Activated CD8-positive, alpha-beta memory T cell treated with anti-CD3 and anti-CD28 coated beads for 36 hours (primary cell): ENCODE results near the gene WDR45. TPM values are rescaled to one million over a fixed set of nuclear protein-coding genes. Genes with fewer than 3 reads are reported as not detected.
"Not testable (repeated sequence)": the region's sequence is repeated elsewhere in the genome, so short reads cannot be mapped to it uniquely, and the experiment has no call there.

Source experiments
- CTCF ChIA-PET: fragments of 350-600 bp; sonication (Branson Sonifier 250); formaldehyde crosslinking; loops from one replicate; lab custom pipeline; 2021; ENCODE audit warnings: antibody characterized with exemption; lab: Charles Lee
- POLR2A ChIA-PET: fragments of 350-600 bp; sonication (Branson Sonifier 250); formaldehyde crosslinking; loops from one replicate; lab custom pipeline; 2021; ENCODE audit warnings: antibody characterized with exemption; lab: Charles Lee
- total RNA-seq, 2 experiments: library from RNA; stranded (reverse); gene quantifications; one replicate each; pipeline ENCODE4 v1.2.3, GENCODE V29; 2021

The WDR45 gene
- 10 to 100 TPM; 40.3 to 40.6 TPM for total RNA-seq

DNA sequence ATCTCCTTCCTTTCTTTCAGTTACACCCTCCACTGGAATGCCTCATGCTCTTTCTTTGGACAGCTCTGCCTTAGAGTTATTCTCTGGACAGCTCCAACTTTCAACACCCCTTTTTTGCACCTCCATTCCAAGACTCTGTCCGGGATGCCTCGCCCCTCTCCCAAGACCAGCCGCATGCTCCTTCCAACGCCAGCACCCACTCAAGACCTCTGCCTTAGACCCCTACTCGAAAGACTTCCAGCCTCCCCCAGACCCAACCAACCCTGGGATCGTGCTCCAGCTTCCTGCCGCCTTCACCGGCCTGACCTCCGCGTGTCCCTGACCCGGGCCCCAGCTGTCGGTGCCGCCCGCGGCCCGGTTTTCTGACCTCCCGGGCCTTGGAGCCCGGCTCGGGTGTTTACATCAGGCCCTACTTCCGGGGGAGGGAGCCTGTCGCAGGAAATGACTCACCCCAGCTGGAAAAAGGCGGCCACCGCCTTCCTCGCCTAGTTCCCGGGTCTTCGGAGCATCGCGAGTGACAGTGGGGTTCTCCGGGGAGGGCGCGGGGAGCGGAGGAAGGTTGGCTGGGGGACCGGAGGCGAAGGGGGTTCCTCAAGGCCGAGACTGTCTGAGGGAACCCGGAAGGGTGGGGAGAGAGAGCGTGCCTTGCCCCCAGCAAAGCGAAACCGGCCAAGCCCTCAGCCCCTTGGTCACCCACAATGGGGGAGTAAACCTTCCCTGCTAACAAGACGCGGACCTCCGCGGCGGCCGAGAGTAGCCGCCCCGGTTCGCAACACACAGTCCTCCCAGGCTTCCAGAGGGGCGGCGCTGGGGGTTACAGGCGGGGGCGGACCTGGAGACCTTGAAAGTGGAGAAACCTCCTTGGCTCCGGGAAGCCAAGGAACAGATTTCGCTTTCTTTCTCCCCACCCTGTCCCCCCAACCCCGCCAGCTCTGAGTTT is at the start of gene WDR45:
Gene WDR45 (minus strand): TSS at position 399 of the 940 bp plus-strand sequence. CDS start 1,792 bp downstream, outside the sequence.
- ChIA-PET CTCF (no interaction called here), POLR2A (interaction anchor here (0.6 kb wide), 3 partner anchors 20 to 540 kb away, joined by 3 to 6 read pairs (median 5); partner anchors contain the start of gene TBC1D25)

GRCh38 chrX:49129427-49129826 is 49.7 kb upstream of the WDR45 start:
- ChIA-PET POLR2A (no interaction called here), CTCF (no interaction called here)

GRCh38 chrX:49127742-49128258 is 48.1 kb upstream of the WDR45 start:
- CTCF ChIA-PET, POLR2A ChIA-PET: not testable (repeated sequence)

GRCh38 chrX:49122499-49122898 is 42.8 kb upstream of the WDR45 start:
- POLR2A ChIA-PET: no interaction called here
- CTCF ChIA-PET: interaction anchor here (1.3 kb wide), 1 partner anchor 44 kb away, joined by 3 read pairs; no protein-coding TSS in a partner anchor

GRCh38 chrX:49120091-49120490 is 40.4 kb upstream of the WDR45 start:
- ChIA-PET CTCF (interaction anchor here (0.6 kb wide), 1 partner anchor 20 kb away, joined by 3 read pairs; no protein-coding TSS in a partner anchor), POLR2A (no interaction called here)

- ChIA-PET POLR2A (no interaction called here), CTCF (no interaction called here)
These were observed 37.9 kb upstream of the WDR45 start for GRCh38 chrX:49117581-49117980.

- ChIA-PET CTCF (no interaction called here), POLR2A (no interaction called here)
These were observed 37.0 kb upstream of the WDR45 start for GRCh38 chrX:49116716-49117115.

- CTCF ChIA-PET: no interaction called here
- POLR2A ChIA-PET: no interaction called here
These were observed 36.4 kb upstream of the WDR45 start for GRCh38 chrX:49116076-49116475.

DNA sequence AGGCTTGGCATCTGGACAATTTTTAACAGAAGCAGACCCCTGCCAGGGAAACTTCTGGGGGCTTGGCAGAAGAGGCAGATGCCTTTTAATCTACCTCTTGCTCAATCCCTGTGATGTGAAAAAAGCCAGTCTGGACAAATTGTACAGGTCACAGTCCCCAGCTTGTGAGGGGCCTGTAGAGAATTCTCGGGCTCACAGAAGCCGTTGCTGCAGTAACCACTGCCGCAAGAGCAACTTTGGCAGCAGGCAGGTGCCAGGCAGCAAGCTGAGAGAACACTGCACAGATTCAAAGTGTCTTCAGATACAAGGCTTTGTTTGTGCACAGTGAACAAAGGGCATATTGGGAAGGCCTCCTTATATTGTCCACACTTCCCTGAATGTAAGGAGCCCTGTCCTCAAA is 32.1 kb upstream of the WDR45 start:
- POLR2A ChIA-PET: no interaction called here
- CTCF ChIA-PET: interaction anchor here (0.9 kb wide), 1 partner anchor 27 kb away, joined by 3 read pairs; no protein-coding TSS in a partner anchor

DNA sequence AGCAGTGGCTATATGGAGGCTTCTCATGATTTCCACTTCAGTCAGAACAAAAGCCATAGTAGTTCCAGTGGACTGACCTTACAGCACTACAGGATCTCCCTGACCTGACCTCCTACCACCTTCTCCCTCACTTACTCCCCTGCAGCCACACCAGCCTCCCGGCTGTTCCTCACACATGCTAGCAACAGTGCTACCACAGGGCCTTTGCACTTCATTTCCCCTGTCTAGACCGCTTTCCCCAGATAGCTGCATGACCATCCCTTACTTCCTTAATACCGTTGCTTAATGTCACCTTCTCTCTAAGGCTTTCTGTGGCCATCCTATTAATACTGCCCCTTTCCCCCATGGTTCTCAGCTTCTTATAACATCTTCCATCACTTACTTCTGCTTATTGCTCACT is 30.7 kb upstream of the WDR45 start:
- CTCF ChIA-PET: no interaction called here
- POLR2A ChIA-PET: interaction anchor here (0.6 kb wide), 1 partner anchor 523 kb away, joined by 4 read pairs; no protein-coding TSS in a partner anchor

DNA sequence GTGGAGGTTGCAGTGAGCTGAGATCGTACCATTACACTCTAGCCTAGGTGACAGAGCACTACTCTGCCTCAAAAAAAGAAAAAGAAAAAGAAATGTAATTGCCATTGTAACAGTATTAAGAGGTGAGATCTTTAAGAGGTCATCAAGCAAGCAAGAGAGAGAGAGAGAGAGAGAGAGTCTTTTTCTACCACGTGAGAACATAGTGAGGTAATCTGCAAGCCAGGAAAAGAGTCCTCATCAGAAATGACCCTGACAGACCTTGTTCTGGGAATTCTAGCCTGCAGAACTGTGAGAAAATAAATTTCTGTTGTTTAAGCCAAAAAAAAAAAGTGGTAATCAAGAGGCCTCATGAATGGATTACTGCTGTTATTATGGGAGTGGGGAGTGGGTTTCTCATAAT is 29.0 kb upstream of the WDR45 start:
- ChIA-PET CTCF (no interaction called here), POLR2A (no interaction called here)

- CTCF ChIA-PET: no interaction called here
- POLR2A ChIA-PET: no interaction called here
These were observed 27.2 kb upstream of the WDR45 start for GRCh38 chrX:49106930-49107329.

DNA sequence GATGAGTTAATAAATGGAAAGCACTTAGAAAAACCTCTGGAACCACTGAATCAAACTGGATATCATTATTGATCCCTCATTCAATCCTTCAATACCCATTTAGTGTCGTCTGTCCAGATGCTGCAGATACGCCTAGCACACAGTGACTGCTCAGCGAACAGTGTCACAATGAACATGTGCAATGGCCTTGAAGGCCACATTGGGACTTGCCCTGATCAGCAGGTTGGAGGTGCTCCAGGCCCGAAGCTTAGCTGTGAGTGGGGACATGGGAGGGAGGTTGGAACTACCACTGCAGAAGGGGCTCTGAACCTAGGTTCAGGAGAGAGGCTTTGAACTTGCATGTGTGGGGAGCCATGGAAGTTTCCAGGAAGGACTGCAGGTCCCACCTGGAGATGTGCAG is 26.6 kb upstream of the WDR45 start:
- ChIA-PET POLR2A (no interaction called here), CTCF (no interaction called here)

GRCh38 chrX:49103637-49104036 is 23.9 kb upstream of the WDR45 start:
- POLR2A ChIA-PET: no interaction called here
- CTCF ChIA-PET: no interaction called here

DNA sequence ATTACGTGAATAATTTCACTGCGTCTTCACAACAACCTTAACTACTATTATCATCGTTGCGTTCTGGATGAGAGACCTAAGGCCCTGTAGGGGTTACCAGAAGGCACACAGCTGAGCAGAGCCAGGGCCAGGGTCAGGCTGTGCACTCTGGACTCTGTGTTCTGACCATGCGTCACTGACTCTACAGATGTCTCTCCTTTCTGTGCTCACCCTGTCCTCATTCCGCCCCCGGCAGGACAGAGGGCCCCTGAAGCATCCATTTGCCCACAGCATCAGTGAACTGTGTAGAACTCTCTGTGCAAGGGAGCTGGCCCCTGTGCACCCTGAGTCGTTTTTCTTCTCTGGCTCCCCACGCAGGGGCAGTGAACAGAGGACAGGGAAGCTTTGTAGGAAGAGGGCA is 22.5 kb upstream of the WDR45 start:
- ChIA-PET POLR2A (no interaction called here), CTCF (no interaction called here)

- CTCF ChIA-PET: no interaction called here
- POLR2A ChIA-PET: no interaction called here
These were observed 21.9 kb upstream of the WDR45 start for GRCh38 chrX:49101629-49101984.

DNA sequence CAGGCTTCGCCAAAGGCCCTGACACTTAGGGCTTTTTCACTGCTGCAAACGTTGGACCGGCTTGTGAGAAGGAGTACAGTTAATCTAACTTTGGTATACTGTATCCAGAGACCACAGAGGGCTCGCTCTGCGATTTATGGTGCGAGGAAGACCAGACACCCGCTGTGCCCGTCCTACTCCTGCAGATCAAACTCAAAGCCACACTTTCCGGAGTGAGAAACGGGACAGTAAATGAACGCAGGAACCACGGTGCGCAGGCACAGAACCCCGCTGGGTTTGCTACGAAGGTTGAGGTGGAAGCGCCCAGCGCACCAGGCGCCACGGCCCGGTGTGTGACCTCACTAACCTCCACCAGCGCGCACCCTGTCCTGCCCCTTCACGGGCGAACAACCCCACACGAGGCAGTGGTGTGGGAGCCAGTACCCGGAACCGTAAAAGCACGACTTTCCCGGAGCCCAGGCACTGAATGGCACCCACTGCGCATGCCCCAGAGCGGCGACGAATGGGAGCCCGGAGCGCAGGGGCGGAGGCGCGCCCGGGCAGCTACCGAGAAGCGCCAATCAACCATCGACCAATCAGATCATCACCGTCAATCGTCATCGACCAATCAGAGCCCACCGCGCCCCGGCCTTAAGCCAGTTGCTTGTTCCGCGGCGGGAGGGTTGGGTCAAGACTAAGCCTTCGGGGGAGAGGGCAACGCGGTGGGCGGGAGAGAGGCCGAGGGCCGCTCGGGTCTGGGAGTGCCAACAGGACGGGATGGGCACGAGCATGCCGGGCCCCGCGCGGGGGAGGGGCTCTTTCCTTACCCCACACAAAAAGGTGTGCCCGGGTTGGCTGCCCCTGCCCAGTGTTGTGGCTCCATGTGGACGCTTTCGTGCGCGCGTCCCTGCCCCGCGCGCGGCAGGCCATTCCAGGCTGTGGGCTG is 21.3 kb upstream of the WDR45 start:
- CTCF ChIA-PET: interaction anchor here (0.7 kb wide), 2 partner anchors 19 to 486 kb away, joined by 3 read pairs; no protein-coding TSS in a partner anchor
- POLR2A ChIA-PET: no interaction called here

DNA sequence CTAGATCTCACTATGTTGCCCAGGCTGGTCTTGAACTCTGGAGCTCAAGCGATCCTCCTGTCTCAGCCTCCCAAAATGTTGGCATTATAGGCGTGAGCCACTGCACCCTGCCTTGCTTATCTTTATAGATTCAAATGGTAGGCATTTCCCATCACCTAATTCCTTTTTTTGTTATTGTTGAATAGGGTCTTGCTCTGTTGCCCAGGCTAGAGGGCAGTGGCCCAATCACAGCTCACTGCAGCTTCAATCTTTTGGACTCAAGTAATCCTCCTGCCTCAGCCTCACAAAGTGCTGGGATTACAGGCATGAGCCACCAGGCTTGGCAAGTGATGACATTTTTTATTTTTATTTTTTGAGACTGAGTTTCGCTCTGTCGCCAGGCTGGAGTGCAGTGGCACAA is 16.7 kb upstream of the WDR45 start:
- ChIA-PET CTCF (interaction anchor here (0.7 kb wide), 1 partner anchor 508 kb away, joined by 3 read pairs; no protein-coding TSS in a partner anchor), POLR2A (no interaction called here)

- POLR2A ChIA-PET: no interaction called here
- CTCF ChIA-PET: interaction anchor here (0.7 kb wide), 1 partner anchor 85 kb away, joined by 4 read pairs; no protein-coding TSS in a partner anchor
These were observed 9.9 kb upstream of the WDR45 start for GRCh38 chrX:49089553-49089952.
